HG03045 (cell line): ENCODE data around the gene PRPF40A.
A peak's percentile ranks its signal among the peaks of the same experiment; 100 is the strongest.

Experiments used
- ATAC-seq: cut with Tn5 transposase; IDR thresholded peaks from one replicate; pipeline ENCODE4 v1.9.1; 2021; ENCODE audit warnings: mild to moderate bottlenecking, moderate library complexity; ENCODE audit not compliant: unreplicated experiment

PRPF40A gene

DNA sequence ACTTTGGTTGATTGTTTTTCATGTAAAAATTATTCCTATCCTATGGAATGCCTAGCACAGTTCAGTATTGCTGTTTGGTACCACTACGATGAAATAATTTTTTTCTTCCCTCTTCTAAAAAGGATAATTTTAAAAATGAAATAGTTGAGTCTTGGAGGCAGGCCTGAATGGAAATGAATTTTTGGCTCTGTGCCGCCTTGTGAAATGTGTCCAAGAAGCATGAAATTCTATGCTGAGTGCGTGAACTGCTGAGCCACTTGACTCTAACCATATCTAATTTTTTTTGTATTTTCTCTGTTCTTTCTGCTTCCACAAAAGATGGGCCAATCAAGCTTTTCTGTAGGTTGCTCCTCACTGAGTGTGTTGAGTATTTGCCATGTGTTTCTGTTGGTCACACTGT is 95.0 kb downstream of the PRPF40A start:
- ATAC-seq: no peak

DNA sequence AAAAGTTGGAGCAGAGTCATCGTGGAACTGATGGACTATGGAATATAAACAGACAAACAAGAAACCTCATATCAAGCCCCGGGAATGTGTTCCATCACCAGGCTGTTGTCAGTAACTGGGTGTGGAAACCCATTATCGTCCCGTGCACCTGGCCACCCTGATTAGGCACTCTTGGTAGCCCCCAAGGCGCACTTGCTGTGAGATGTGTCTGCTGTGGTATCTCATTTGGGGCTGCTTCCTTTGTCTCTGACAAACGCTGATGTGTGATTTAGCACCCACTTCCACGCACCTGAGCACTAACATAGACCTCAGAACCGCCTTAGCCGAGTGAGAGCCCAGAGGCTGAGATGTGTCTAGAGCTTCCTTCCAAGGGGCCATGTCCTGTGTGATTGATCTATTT is 96.3 kb downstream of the PRPF40A start:
- no peak for ATAC-seq

GRCh38 chr2:152620208-152620607 is 97.1 kb downstream of the PRPF40A start:
- no peak for ATAC-seq

DNA sequence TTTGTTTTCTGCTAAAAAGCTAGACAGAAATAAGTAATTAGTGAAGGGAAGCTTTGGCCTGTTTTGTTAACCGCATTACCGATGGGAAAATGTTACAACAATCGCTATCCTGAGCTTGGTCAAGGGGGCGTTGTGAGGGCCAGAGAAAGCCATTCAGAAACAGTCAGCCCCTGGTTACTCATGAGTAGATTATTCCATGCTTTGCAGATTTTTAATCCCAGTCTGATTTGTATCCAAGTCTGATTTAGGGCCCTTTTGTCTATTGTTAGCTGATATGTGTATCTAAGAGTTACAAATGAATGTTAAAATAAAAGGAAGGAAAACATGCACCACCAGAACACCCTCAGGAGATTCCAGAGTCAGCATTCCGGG is 99.1 kb downstream of the PRPF40A start:
- ATAC-seq: no peak

GRCh38 chr2:152617456-152618192 is 99.6 kb downstream of the PRPF40A start:
- ATAC-seq: no peak

- no peak for ATAC-seq
Observed at GRCh38 chr2:152615177-152615576, 102.1 kb downstream of the PRPF40A start.

DNA sequence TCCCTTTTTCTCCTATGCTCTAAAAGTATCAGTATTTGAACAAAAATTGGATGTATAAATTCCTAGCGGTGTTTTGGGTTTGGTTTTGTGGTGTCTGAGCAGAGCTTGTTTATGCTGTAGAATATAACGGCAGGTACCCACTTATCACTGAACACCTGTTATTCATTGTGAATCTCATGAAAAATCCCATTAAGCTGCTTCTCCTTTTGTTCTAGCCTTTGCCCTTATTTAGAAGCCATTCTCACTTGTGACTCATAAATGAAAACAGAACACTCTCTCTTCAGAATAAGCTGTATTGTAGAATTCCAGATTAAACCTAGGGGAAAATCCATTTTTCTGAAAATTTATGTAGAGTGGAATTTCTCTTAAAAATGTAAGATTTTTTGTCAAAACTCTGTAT is 104.0 kb downstream of the PRPF40A start:
- no peak for ATAC-seq

- ATAC-seq: peak; percentile 78
Observed at GRCh38 chr2:152611458-152612231, 105.6 kb downstream of the PRPF40A start.

DNA sequence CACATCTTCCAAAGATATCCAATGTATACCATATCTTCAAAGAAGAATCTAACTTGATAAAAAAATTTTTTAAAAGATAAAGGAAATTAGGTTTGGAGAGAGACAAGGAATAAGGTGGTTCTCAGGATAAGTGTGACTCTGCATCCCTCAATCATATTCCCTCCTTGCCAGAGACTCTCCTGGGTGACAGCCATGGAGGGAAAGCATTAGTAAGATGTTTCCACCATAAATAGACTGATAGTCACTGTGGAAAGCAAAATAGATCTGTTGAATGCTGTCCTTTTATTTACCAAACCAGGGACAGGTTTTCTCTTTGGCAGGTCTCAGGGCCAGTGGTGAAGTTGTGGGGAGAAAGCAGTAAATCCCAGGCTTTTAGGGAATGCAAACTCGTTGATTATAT is 107.6 kb downstream of the PRPF40A start:
- ATAC-seq: no peak

GRCh38 chr2:152609154-152609553 is 108.1 kb downstream of the PRPF40A start:
- ATAC-seq: no peak

DNA sequence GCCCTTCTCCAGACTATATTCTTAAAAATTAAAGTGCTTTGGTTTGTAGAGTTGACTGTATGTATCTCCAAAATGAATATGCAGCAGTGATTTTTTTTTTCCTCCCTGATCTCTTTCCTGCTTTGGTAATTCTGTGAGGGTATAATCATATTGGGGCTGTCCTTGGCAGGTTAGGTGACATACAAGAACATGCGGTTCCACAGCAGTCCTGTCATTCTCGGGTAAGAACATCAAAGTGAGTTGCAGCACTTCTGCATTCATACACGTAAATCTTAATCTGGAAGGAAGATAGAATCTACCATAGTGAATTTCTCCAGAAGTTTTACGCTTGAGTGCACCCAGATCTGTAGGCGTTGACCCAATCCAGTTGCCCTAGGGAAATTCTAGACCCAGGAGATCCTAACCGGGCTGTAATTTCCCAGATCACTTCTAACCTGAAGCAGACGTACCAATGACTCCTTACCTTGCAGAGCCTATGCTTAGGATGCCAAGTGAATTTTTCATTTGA is 109.4 kb downstream of the PRPF40A start:
- no peak for ATAC-seq

GRCh38 chr2:152606941-152607340 is 110.3 kb downstream of the PRPF40A start:
- ATAC-seq: no peak

GRCh38 chr2:152606081-152606480 is 111.2 kb downstream of the PRPF40A start:
- no peak for ATAC-seq

GRCh38 chr2:152603166-152603565 is 114.1 kb downstream of the PRPF40A start:
- no peak for ATAC-seq

GRCh38 chr2:152602750-152603149 is 114.5 kb downstream of the PRPF40A start:
- ATAC-seq: no peak
